ENCODE measurements around the gene STIM2.
"Not testable (repeated sequence)": the region's sequence is repeated elsewhere in the genome, so short reads cannot be mapped to it uniquely, and the experiment has no call there.

The STIM2 gene

GRCh38 chr4:26891054-26891453 lies 30.4 kb downstream of the STIM2 start:
- TF ChIP-seq, protein P1, sequence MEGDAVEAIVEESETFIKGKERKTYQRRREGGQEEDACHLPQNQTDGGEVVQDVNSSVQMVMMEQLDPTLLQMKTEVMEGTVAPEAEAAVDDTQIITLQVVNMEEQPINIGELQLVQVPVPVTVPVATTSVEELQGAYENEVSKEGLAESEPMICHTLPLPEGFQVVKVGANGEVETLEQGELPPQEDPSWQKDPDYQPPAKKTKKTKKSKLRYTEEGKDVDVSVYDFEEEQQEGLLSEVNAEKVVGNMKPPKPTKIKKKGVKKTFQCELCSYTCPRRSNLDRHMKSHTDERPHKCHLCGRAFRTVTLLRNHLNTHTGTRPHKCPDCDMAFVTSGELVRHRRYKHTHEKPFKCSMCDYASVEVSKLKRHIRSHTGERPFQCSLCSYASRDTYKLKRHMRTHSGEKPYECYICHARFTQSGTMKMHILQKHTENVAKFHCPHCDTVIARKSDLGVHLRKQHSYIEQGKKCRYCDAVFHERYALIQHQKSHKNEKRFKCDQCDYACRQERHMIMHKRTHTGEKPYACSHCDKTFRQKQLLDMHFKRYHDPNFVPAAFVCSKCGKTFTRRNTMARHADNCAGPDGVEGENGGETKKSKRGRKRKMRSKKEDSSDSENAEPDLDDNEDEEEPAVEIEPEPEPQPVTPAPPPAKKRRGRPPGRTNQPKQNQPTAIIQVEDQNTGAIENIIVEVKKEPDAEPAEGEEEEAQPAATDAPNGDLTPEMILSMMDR (IDR thresholded peaks at IDR 0.05): no peak
- no peak for TF ChIP-seq ZFX (IDR thresholded peaks at IDR 0.05; ENCODE audit: borderline replicate concordance)

DNA sequence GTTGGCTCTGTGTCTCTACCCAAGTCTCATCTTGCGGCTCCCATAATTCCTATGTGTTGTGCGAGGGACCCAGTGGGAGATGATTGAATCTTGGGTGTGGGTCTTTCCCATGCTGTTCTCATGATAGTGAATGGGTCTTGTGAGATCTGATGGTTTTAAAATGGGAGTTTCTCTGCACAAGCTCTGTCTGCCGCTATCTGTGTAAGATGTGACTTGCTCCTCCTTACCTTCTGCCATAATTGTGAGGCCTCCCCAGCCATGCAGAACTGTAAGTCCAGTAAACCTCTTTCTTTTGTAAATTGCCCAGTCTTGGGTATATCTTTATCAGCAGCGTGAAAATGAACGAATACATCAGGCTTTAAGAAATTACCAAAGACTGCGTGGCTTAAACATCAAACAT lies 31.2 kb downstream of the STIM2 start:
- TF ChIP-seq, protein P1 (IDR thresholded peaks at IDR 0.05): no peak
- H3K27ac ChIP-seq: no peak overlapping the region

More at GRCh38 chr4:26891054-26891453, 30.4 kb downstream of the STIM2 start:
- H3K27ac ChIP-seq: no peak overlapping the region

DNA sequence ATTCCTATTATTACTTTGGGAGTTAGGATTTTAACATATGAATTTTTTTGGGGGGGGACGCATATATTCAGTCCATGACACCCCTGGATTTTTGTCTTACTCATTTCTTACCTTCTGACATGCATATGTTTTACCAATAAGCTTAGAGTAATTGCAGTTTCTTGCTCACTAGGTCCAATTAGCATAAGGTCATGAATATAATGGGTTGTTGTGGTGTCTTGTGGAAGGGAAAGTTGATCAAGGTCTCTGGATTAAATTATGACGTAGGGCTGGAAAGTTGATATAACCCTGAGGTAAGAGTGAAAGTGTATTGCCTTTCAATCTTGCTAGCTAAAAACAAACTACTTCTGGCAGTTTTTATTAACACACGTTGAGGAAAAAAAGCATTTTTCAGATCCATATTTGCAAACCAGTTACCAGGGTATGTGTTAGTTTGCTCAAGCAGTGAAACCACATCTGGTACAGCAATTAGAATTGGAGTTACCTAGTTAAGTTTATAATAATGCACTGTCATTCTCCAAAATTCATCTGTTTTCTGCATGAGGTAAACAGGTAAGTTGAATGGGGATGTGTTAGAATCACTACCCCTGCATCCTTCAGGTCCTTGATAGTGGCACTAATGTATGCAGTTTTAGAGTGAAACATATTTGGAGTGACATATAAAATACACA lies 32.0 kb downstream of the STIM2 start:
- TF ChIP-seq ZFX (IDR thresholded peaks at IDR 0.05; ENCODE audit: borderline replicate concordance): no peak
- TF ChIP-seq, protein P1 (IDR thresholded peaks at IDR 0.05): no peak
- H3K27ac ChIP-seq: no peak overlapping the region

- no peak overlapping the region for H3K27ac ChIP-seq
- no peak for TF ChIP-seq ZFX (IDR thresholded peaks at IDR 0.05; ENCODE audit: borderline replicate concordance)
- TF ChIP-seq, protein P1 (IDR thresholded peaks at IDR 0.05): no peak
Observed at GRCh38 chr4:26893491-26893890, 32.9 kb downstream of the STIM2 start.

GRCh38 chr4:26894881-26895280 lies 34.2 kb downstream of the STIM2 start:
- not testable (repeated sequence) for H3K27ac ChIP-seq

- TF ChIP-seq, protein P1 (IDR thresholded peaks at IDR 0.05): no peak
- no peak for TF ChIP-seq ZFX (IDR thresholded peaks at IDR 0.05; ENCODE audit: borderline replicate concordance)
- H3K27ac ChIP-seq: no peak overlapping the region
Observed at GRCh38 chr4:26896636-26897035, 36.0 kb downstream of the STIM2 start.

GRCh38 chr4:26899991-26900390 lies 39.4 kb downstream of the STIM2 start:
- no peak for TF ChIP-seq ZFX (IDR thresholded peaks at IDR 0.05; ENCODE audit: borderline replicate concordance)
- TF ChIP-seq, protein P1 (IDR thresholded peaks at IDR 0.05): no peak
- no peak overlapping the region for H3K27ac ChIP-seq

- H3K27ac ChIP-seq: no peak overlapping the region
Observed at GRCh38 chr4:26900765-26901164, 40.1 kb downstream of the STIM2 start.

More at GRCh38 chr4:26900765-26901164, 40.1 kb downstream of the STIM2 start:
- TF ChIP-seq, protein P1 (IDR thresholded peaks at IDR 0.05): no peak
- no peak for TF ChIP-seq ZFX (IDR thresholded peaks at IDR 0.05; ENCODE audit: borderline replicate concordance)

All from 22Rv1 (cell line).